IMR-90 (cell line): ENCODE measurements around the gene PRELID1. TPM values are rescaled to one million over a fixed set of nuclear protein-coding genes. Genes with fewer than 3 reads are reported as not detected.

Source experiments
- ATAC-seq: fragments of 200-7000 bp; cut with Tn5 transposase; 2 replicates; pipeline ENCODE4 v1.9.1; 2020; ENCODE audit warnings: low read depth, mild to moderate bottlenecking, moderate library complexity
- BruUV-seq: library from RNA; stranded (reverse); fragments of 400-500 nt; replicated peaks from 2 replicates; lab custom pipeline; 2021; lab: Mats Ljungman, UMichigan
- CTCF ChIA-PET: fragments of 300-600 bp; formaldehyde crosslinking; extraction: SDS; loops from one replicate; lab custom pipeline; 2021; ENCODE audit warnings: antibody characterized with exemption; lab: Yijun Ruan, JAX
- POLR2A ChIA-PET: fragments of 300-600 bp; sonication (Branson Sonifier 250); formaldehyde crosslinking; loops from one replicate; lab custom pipeline; 2022; ENCODE audit warnings: antibody characterized with exemption; ENCODE audit not compliant: unreplicated experiment; lab: Charles Lee
- DNase-seq: peaks from one replicate; pipeline ENCODE4 v3.0.0; 2013
- H2AFZ ChIP-seq: replicated peaks from 2 replicates; pipeline ENCODE3; 2013; ENCODE audit warnings: low read length, mild to moderate bottlenecking; ENCODE audit not compliant: poor library complexity
- H2AK5ac ChIP-seq: 2 replicates; pipeline ENCODE4 v1.6.1; 2013; ENCODE audit warnings: low read depth, low read length, inconsistent platforms
- H2AK9ac ChIP-seq: replicated peaks from 2 replicates; pipeline ENCODE3; 2013; ENCODE audit warnings: mild to moderate bottlenecking, low read depth, low read length, moderate library complexity; ENCODE audit not compliant: poor library complexity
- H2BK120ac ChIP-seq: 2 replicates; pipeline ENCODE4 v1.6.1; 2013; ENCODE audit warnings: low read depth, low read length, inconsistent platforms
- H2BK15ac ChIP-seq: 3 replicates; pipeline ENCODE4 v1.6.1; 2013; ENCODE audit warnings: low read depth, low read length, inconsistent platforms
- H2BK20ac ChIP-seq: 2 replicates; pipeline ENCODE4 v1.6.1; 2013; ENCODE audit warnings: low read depth, mild to moderate bottlenecking, inconsistent platforms, low read length, moderate library complexity
- H2BK5ac ChIP-seq: 2 replicates; pipeline ENCODE4 v1.6.1; 2013; ENCODE audit warnings: mild to moderate bottlenecking, low read depth, low read length, inconsistent platforms; ENCODE audit not compliant: poor library complexity, severe bottlenecking
- H3K14ac ChIP-seq: replicated peaks from 2 replicates; pipeline ENCODE4 v1.6.1; 2013; ENCODE audit warnings: low read depth, low read length, inconsistent platforms
- H3K18ac ChIP-seq: 2 replicates; pipeline ENCODE4 v1.6.1; 2013; ENCODE audit warnings: low read depth, low read length, control low read depth
- H3K23ac ChIP-seq: 2 replicates; pipeline ENCODE4 v1.6.1; 2013; ENCODE audit warnings: low read depth, low read length, inconsistent platforms
- H3K27ac ChIP-seq: 2 replicates; pipeline ENCODE4 v1.5.1; 2013; ENCODE audit warnings: mild to moderate bottlenecking, control low read depth, low read length; ENCODE audit not compliant: insufficient read depth
- H3K27me3 ChIP-seq: 2 replicates; pipeline ENCODE4 v1.6.1; 2013; ENCODE audit warnings: low read length; ENCODE audit not compliant: control insufficient read depth, insufficient read depth
- H3K36me3 ChIP-seq: 2 replicates; pipeline ENCODE4 v1.6.1; 2013; ENCODE audit warnings: low read length, mixed read lengths; ENCODE audit not compliant: control insufficient read depth, insufficient read depth
- H3K4ac ChIP-seq: 2 replicates; pipeline ENCODE4 v1.6.1; 2013; ENCODE audit warnings: low read depth, low read length, inconsistent platforms
- H3K4me1 ChIP-seq: 2 replicates; pipeline ENCODE4 v1.6.1; 2013; ENCODE audit warnings: low read length, mixed read lengths; ENCODE audit not compliant: control insufficient read depth, insufficient read depth
- H3K4me2 ChIP-seq: 2 replicates; pipeline ENCODE4 v1.6.1; 2013; ENCODE audit warnings: low read depth, mild to moderate bottlenecking, control low read depth, low read length, moderate library complexity
- H3K4me3 ChIP-seq: 2 replicates; pipeline ENCODE4 v1.5.1; 2013; ENCODE audit warnings: low read depth, mild to moderate bottlenecking, control low read depth, low read length, moderate library complexity; ENCODE audit not compliant: insufficient read depth
- H3K56ac ChIP-seq: 2 replicates; pipeline ENCODE4 v1.6.1; 2013; ENCODE audit warnings: low read length, inconsistent platforms; ENCODE audit not compliant: insufficient read depth; ENCODE audit errors: extremely low read depth
- H3K79me1 ChIP-seq, 2 experiments: 2 replicates each; pipeline ENCODE4 v1.6.1; 2013; ENCODE audit warnings: low read length in 2 of 2, inconsistent platforms in 1 of 2, low read depth in 1 of 2
- H3K9ac ChIP-seq: 2 replicates; pipeline ENCODE4 v1.6.1; 2013; ENCODE audit warnings: low read depth, low read length, control low read depth
- H3K9me1 ChIP-seq: 2 replicates; pipeline ENCODE4 v1.6.1; 2013; ENCODE audit warnings: low read length, inconsistent platforms; ENCODE audit not compliant: insufficient read depth
- H3K9me3 ChIP-seq: 2 replicates; pipeline ENCODE4 v1.6.1; 2013; ENCODE audit warnings: low read length; ENCODE audit not compliant: control insufficient read depth, insufficient read depth
- H4K20me1 ChIP-seq: 2 replicates; pipeline ENCODE4 v1.6.1; 2013; ENCODE audit warnings: low read length, inconsistent platforms; ENCODE audit not compliant: insufficient read depth
- H4K5ac ChIP-seq: 2 replicates; pipeline ENCODE4 v1.6.1; 2013; ENCODE audit warnings: mild to moderate bottlenecking, low read depth, low read length, control low read depth
- H4K8ac ChIP-seq, 2 experiments: 2 replicates each; pipeline ENCODE4 v1.6.1; 2013; ENCODE audit warnings: low read depth in 2 of 2, low read length in 2 of 2, control low read depth in 1 of 2, inconsistent platforms in 1 of 2
- H4K91ac ChIP-seq: 2 replicates; pipeline ENCODE4 v1.6.1; 2013; ENCODE audit warnings: low read depth, low read length, inconsistent platforms; ENCODE audit not compliant: insufficient read depth
- CEBPB ChIP-seq: IDR thresholded peaks from 2 replicates; pipeline ENCODE4 v1.6.1; 2012; ENCODE audit warnings: low read depth, low read length, improper control_type of control experiment
- CTCF ChIP-seq: conservative IDR thresholded peaks from 2 replicates; pipeline ENCODE4 v1.5.1; 2012; ENCODE audit warnings: mild to moderate bottlenecking, low read depth, low read length, improper control_type of control experiment
- WGBS, 2 experiments: methylation state at CpG; one replicate each; pipeline versions ENCODE4 v1.1.5 to v1.1.7; 2013; ENCODE audit warnings: missing lambda C conversion rate in 2 of 2; ENCODE audit not compliant: insufficient read length in 1 of 2; ENCODE audit errors: extremely low coverage in 2 of 2; 5-methylcytosine and 5-hydroxymethylcytosine counted together
- dilution Hi-C: fragments of 300-500 bp; cut with HindIII; formaldehyde crosslinking; loops from one replicate; pipeline ENCODE4 v1.14.3; 2018; ENCODE audit warnings: low sequenced_read_pairs; ENCODE audit not compliant: unreplicated experiment
- in situ Hi-C: fragments of 300-500 bp; cut with MboI; formaldehyde crosslinking; loops from 3 replicates; pipeline ENCODE4 v1.14.3; 2019; ENCODE audit warnings: low sequenced_read_pairs, inconsistent platforms, mixed read lengths
- intact Hi-C: fragments of 100-400 bp; cut with micrococcal nuclease; formaldehyde crosslinking; loops from 2 replicates; pipeline ENCODE4 v1.10.0; 2022
- polyA plus RNA-seq, 3 experiments: library from polyadenylated mRNA; depleted of rRNA; stranded (reverse); fragments of >200 nt; gene quantifications; 2 replicates each; pipeline ENCODE4 v1.2.3, GENCODE V29; 2012; ENCODE audit warnings: low replicate concordance in 1 of 3
- total RNA-seq: library from RNA; depleted of rRNA; stranded (reverse); fragments of >200 nt; gene quantifications from 2 replicates; pipeline ENCODE4 v1.2.3, GENCODE V29; 2012

Gene PRELID1
- total and polyA plus RNA-seq, 2 of the 4 experiments (the other 2 are of a cell fraction): 116 to 239 TPM

- Histone ChIP-seq H3K36me3 (peaks cover 31% of the 10 kb centered on the region), H3K14ac (peak overlapping the region; percentile 69; the same call in 1 of the 2 replicates), H3K27ac (peak overlapping the region; percentile 94; the same call in 1 of the 2 replicates), H3K9ac (peak overlapping the region; percentile 97), H2AFZ (peak overlapping the region; percentile 90), H3K27me3 (no peaks in the 10 kb centered on the region), H3K4me3 (peak overlapping the region; percentile 98), H3K9me3 (no peaks in the 10 kb centered on the region), H3K4me1 (peaks cover 12% of the 10 kb centered on the region), H3K23ac (peak overlapping the region; percentile 92), H2BK20ac (no peak overlapping the region), H4K8ac (peak overlapping the region; percentile 95; a peak in 2 of 4 replicates), H2AK5ac (peak overlapping the region; percentile 59; the same call in 1 of the 2 replicates), H2AK9ac (peak overlapping the region; percentile 71), H2BK15ac (no peak overlapping the region), H2BK5ac (no peak overlapping the region), H3K9me1 (peaks cover 8% of the 10 kb centered on the region; the same call in 1 of the 2 replicates), H3K79me1 (peaks cover 12 to 72% of the 10 kb centered on the region in 2 experiments), H2BK120ac (no peak overlapping the region), H3K4ac (peak overlapping the region; percentile 64), H4K20me1 (peaks cover 25% of the 10 kb centered on the region), H3K4me2 (peak overlapping the region; percentile 84), H4K91ac (no peak overlapping the region), H3K56ac (peak overlapping the region; percentile 36; the same call in 1 of the 2 replicates), H3K18ac (no peak overlapping the region), H4K5ac (no peak overlapping the region)
- POLR2A ChIA-PET: no interaction called here
- dilution Hi-C loops (no loop called here), intact Hi-C loops (no loop called here), in situ Hi-C loops (no loop called here)
- BruUV-seq: no TSS peak
- TF ChIP-seq CEBPB: no peak
- 0 out of 2 replicates have a peak, but pooled peaks have one; percentile 6 for TF ChIP-seq CTCF
- 73% methylated on average over 3 of the region's 24 CpGs; no CpG with 5 or more reads in 1 of the 2 experiments for WGBS, 2 experiments
- CTCF ChIA-PET: no interaction called here
- DNase-seq: peak; percentile 10
- peak; percentile 1; the same call in 1 of the 2 replicates for ATAC-seq
Measured at GRCh38 chr5:177302354-177303110, 1.1 kb upstream of the PRELID1 start.
